ENCODE measurements around the gene KCNG4. TPM values are rescaled to one million over a fixed set of nuclear protein-coding genes. Genes with fewer than 3 reads are reported as not detected.

KCNG4 gene
- total and polyA plus RNA-seq, 10 of the 15 experiments (the other 5 are each of a cell fraction or from before 2014, with no cell fraction given), result not detected

DNA sequence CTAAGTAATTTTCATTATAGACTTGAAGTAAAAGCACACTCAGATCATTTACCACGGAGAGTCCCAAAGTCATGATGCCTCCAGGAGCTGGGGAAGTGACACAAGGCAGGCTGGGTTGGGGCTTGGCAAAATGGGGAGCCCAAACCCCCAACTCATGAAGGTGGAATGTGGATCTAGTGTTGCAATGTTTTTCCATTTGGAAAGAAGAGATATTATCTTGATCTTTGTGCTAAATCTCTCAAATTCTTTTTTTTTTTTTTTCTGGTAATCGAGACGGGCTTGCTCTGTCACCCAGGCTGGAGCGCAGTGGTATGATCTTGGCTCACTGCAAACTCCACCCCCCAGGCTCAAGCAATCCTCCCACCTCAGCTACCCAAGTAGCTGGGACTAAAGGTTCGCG lies 7.5 kb upstream of the KCNG4 start:
- intact Hi-C loops (cut with micrococcal nuclease; ENCODE audit: unreplicated experiment), result no loop called here
- Histone ChIP-seq H3K4me1 (ENCODE audit: control insufficient read depth, insufficient read depth, low read length) (no peaks in the 10 kb centered on the region), H4K20me1 (ENCODE audit: control insufficient read depth, insufficient read depth) (no peaks in the 10 kb centered on the region), H3K79me2 (ENCODE audit: control insufficient read depth, insufficient read depth, low read length) (no peaks in the 10 kb centered on the region), H2AFZ (ENCODE audit: control insufficient read depth, low read depth, low read length) (no peak overlapping the region), H3K27ac (ENCODE audit: control insufficient read depth, insufficient read depth) (no peak overlapping the region), H3K27me3 (replicated peaks in 1 of 2; ENCODE audit: control insufficient read depth in 2 of 2, insufficient read depth in 2 of 2, low read length in 1 of 2) (peaks cover 0 to 4% of the 10 kb centered on the region in 2 experiments; a peak in 2 of 4 replicates), H3K9ac (ENCODE audit: control insufficient read depth, insufficient read depth, low read length) (no peak overlapping the region), H3K4me2 (ENCODE audit: control insufficient read depth, insufficient read depth) (no peak overlapping the region), H3K36me3 (ENCODE audit: control insufficient read depth in 2 of 2, insufficient read depth in 2 of 2, low read length in 1 of 2) (no peaks in the 10 kb centered on the region), H3K9me3 (replicated peaks; ENCODE audit: control insufficient read depth, insufficient read depth, low read length) (no peaks in the 10 kb centered on the region; the same call in 2 of the 3 replicates), H3K4me3 (no peak overlapping the region)
- SMC1A ChIA-PET (ENCODE audit: uncharacterized antibody, unreplicated experiment), result no interaction called here
- DNase-seq (ENCODE audit: low read depth, low spot score) (no peak), FAIRE-seq (no peak), ATAC-seq (no peak)
- POLR2A ChIA-PET, result no interaction called here
- in situ Hi-C loops (cut with MboI), result no loop called here
- CTCF ChIA-PET, result no interaction called here
- RAD21 ChIA-PET (ENCODE audit: unreplicated experiment), result no interaction called here
- BruUV-seq (replicated peaks), result no TSS peak
- WGBS (ENCODE audit: insufficient coverage, insufficient replicate concordance, low lambda C conversion rate, missing lambda C conversion rate), result 47% methylated on average over 6 of the region's 6 CpGs
- TF ChIP-seq CREM (IDR thresholded peaks at IDR 0.05; ENCODE audit: low read depth) (no peak), ZNF207 (IDR thresholded peaks at IDR 0.05; ENCODE audit: borderline replicate concordance) (no peak)

DNA sequence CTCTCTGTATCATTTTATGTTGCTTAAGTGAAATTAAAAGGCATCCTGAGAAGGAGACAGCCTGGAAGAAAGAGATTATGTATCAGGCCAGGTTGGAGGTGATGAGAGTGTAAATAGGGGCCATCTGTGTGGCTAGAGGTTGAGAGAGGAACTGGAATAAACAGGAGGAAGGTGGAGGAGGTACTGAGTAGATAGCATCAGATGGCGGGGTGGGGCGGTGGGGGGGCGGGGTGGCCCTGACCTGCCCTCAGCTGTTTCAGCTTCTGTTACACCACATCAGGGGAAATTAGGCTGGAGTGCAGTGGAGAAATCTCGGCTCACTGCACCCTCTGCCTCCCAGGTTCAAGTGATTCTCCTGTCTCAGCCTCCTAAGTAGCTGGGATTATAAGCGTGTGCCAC lies 6.9 kb upstream of the KCNG4 start:
- ChIA-PET CTCF (no interaction called here), POLR2A (no interaction called here), SMC1A (ENCODE audit: uncharacterized antibody, unreplicated experiment) (no interaction called here), RAD21 (ENCODE audit: unreplicated experiment) (no interaction called here)
- TF ChIP-seq NR2C1 (IDR thresholded peaks at IDR 0.05), result no peak
- Histone ChIP-seq H4K20me1 (ENCODE audit: control insufficient read depth, insufficient read depth) (no peaks in the 10 kb centered on the region), H3K36me3 (ENCODE audit: control insufficient read depth in 2 of 2, insufficient read depth in 2 of 2, low read length in 1 of 2) (no peaks in the 10 kb centered on the region), H3K4me1 (ENCODE audit: control insufficient read depth, insufficient read depth, low read length) (no peaks in the 10 kb centered on the region), H3K9me3 (replicated peaks; ENCODE audit: control insufficient read depth, insufficient read depth, low read length) (no peaks in the 10 kb centered on the region; the same call in 2 of the 3 replicates), H3K9ac (ENCODE audit: control insufficient read depth, insufficient read depth, low read length) (no peak overlapping the region), H3K27me3 (replicated peaks in 1 of 2; ENCODE audit: control insufficient read depth in 2 of 2, insufficient read depth in 2 of 2, low read length in 1 of 2) (peaks cover 0 to 4% of the 10 kb centered on the region in 2 experiments; a peak in 2 of 4 replicates), H3K27ac (ENCODE audit: control insufficient read depth, insufficient read depth) (no peak overlapping the region), H3K4me3 (no peak overlapping the region), H3K79me2 (ENCODE audit: control insufficient read depth, insufficient read depth, low read length) (no peaks in the 10 kb centered on the region), H3K4me2 (ENCODE audit: control insufficient read depth, insufficient read depth) (no peak overlapping the region), H2AFZ (ENCODE audit: control insufficient read depth, low read depth, low read length) (no peak overlapping the region)
- in situ Hi-C loops (cut with MboI) (no loop called here), intact Hi-C loops (cut with micrococcal nuclease; ENCODE audit: unreplicated experiment) (no loop called here)
- no TSS peak for BruUV-seq (replicated peaks)
- ATAC-seq (no peak), DNase-seq (ENCODE audit: low read depth, low spot score) (no peak), FAIRE-seq (no peak)
- 40% methylated on average over 4 of the region's 5 CpGs for WGBS (ENCODE audit: insufficient coverage, insufficient replicate concordance, low lambda C conversion rate, missing lambda C conversion rate)

Measured in GM12878 (cell line).